SK-N-SH (cell line): Measurements from ENCODE around the gene PCDHGA1. TPM values are rescaled to one million over a fixed set of nuclear protein-coding genes. Genes with fewer than 3 reads are reported as not detected.

Source experiments
- CTCF ChIA-PET: fragments of 300-600, 350-600 bp; formaldehyde crosslinking; extraction: SDS; loops from one replicate; lab custom pipeline; 2021; lab: Yijun Ruan, JAX
- POLR2A ChIA-PET: fragments of 350-600 bp; sonication (Branson Sonifier 250); formaldehyde crosslinking; extraction: SDS; loops from one replicate; lab custom pipeline; 2020; ENCODE audit warnings: antibody characterized with exemption, inconsistent platforms; lab: Yijun Ruan, JAX
- DNase-seq: peaks from one replicate; pipeline ENCODE4 v3.0.0; 2012
- H2AFZ ChIP-seq: fragments of 200-600 bp; sonication (generic); 2 replicates; pipeline ENCODE4 v1.8.1; 2016; ENCODE audit warnings: antibody characterized with exemption, mild to moderate bottlenecking, low read depth
- H3F3A ChIP-seq: fragments of 200-600 bp; sonication (generic); replicated peaks from 2 replicates; pipeline ENCODE3; 2016; ENCODE audit warnings: antibody characterized with exemption, mild to moderate bottlenecking; ENCODE audit not compliant: insufficient read depth
- H3K27ac ChIP-seq, 2 experiments: fragments of 200-500 bp in 1 of 2; fragments of 200-600 bp in 1 of 2; sonication (Bioruptor generic) in 1 of 2; sonication (generic), shearing (Covaris generic) in 1 of 2; 2 replicates each; pipeline versions ENCODE4 v1.5.1 to v1.6.1; 2014 to 2016; ENCODE audit warnings: low read depth in 2 of 2, inconsistent platforms in 1 of 2, low read length in 1 of 2, mild to moderate bottlenecking in 1 of 2, mixed read lengths in 1 of 2
- H3K27me3 ChIP-seq: fragments of 200-600 bp; sonication (generic), shearing (Covaris generic); 2 replicates; pipeline ENCODE4 v1.6.1; 2016; ENCODE audit warnings: mixed run types; ENCODE audit not compliant: insufficient read depth
- H3K36me3 ChIP-seq, 2 experiments: fragments of 200-500 bp in 1 of 2; fragments of 200-600 bp in 1 of 2; sonication (Bioruptor generic) in 1 of 2; sonication (generic) in 1 of 2; replicated peaks in 1 of 2; 2 replicates each; pipeline versions ENCODE3 to v1.5.1; 2014 to 2016; ENCODE audit warnings: low read length in 1 of 2, mild to moderate bottlenecking in 1 of 2; ENCODE audit not compliant: insufficient read depth in 2 of 2, control insufficient read depth in 1 of 2
- H3K4me1 ChIP-seq, 2 experiments: fragments of 200-500 bp in 1 of 2; fragments of 200-600 bp in 1 of 2; sonication (Bioruptor generic) in 1 of 2; sonication (generic), shearing (Covaris generic) in 1 of 2; 2 replicates each; pipeline versions ENCODE4 v1.5.1 to v1.6.1; 2014 to 2016; ENCODE audit warnings: low read depth in 1 of 2, low read length in 1 of 2, mixed run types in 1 of 2; ENCODE audit not compliant: insufficient read depth in 2 of 2, control insufficient read depth in 1 of 2
- H3K4me2 ChIP-seq: fragments of 200-600 bp; sonication (generic), shearing (Covaris generic); 2 replicates; pipeline ENCODE4 v1.6.1; 2017; ENCODE audit warnings: mixed run types
- H3K4me3 ChIP-seq, 2 experiments: fragments of 200-500 bp in 1 of 2; fragments of 200-600 bp in 1 of 2; sonication (Bioruptor generic) in 1 of 2; sonication (generic), shearing (Covaris generic) in 1 of 2; 2 replicates each; pipeline versions ENCODE4 v1.5.1 to v1.8.1; 2014 to 2016; ENCODE audit warnings: low read depth in 2 of 2, inconsistent platforms in 1 of 2, low read length in 1 of 2, mild to moderate bottlenecking in 1 of 2, mixed read lengths in 1 of 2, moderate library complexity in 1 of 2
- H3K79me2 ChIP-seq: fragments of 200-600 bp; sonication (generic); 2 replicates; pipeline ENCODE4 v1.8.1; 2017; ENCODE audit warnings: mild to moderate bottlenecking; ENCODE audit not compliant: insufficient read depth
- H3K9ac ChIP-seq: fragments of 200-600 bp; sonication (generic); 2 replicates; pipeline ENCODE4 v1.6.1; 2017; ENCODE audit warnings: mixed run types
- H3K9me2 ChIP-seq: fragments of 200-600 bp; sonication (generic); 2 replicates; pipeline ENCODE4 v1.6.1; 2017; ENCODE audit warnings: mixed run types
- H3K9me3 ChIP-seq: fragments of 200-600 bp; sonication (generic); 2 replicates; pipeline ENCODE4 v1.6.1; 2017; ENCODE audit warnings: mixed run types, mild to moderate bottlenecking, moderate library complexity
- H4K20me1 ChIP-seq: fragments of 200-600 bp; sonication (generic); 2 replicates; pipeline ENCODE4 v1.6.1; 2017; ENCODE audit warnings: mild to moderate bottlenecking, mixed run types; ENCODE audit not compliant: insufficient read depth
- ELF1 ChIP-seq: IDR thresholded peaks from 2 replicates; pipeline ENCODE4 v1.4.0; 2012
- FOSL2 ChIP-seq: IDR thresholded peaks from 2 replicates; pipeline ENCODE4 v1.4.0; 2012; ENCODE audit warnings: low read depth, mild to moderate bottlenecking, moderate library complexity, borderline replicate concordance
- FOXM1 ChIP-seq: IDR thresholded peaks from 2 replicates; pipeline ENCODE4 v1.4.0; 2012; ENCODE audit warnings: low read depth, mild to moderate bottlenecking
- MAX ChIP-seq: IDR thresholded peaks from 2 replicates; pipeline ENCODE4 v1.4.0; 2012; ENCODE audit warnings: low read depth
- MXI1 ChIP-seq: IDR thresholded peaks from 2 replicates; pipeline ENCODE4 v1.6.1; 2012; ENCODE audit warnings: mild to moderate bottlenecking, low read depth, low read length, improper control_type of control experiment
- NFIC ChIP-seq: IDR thresholded peaks from 2 replicates; pipeline ENCODE4 v1.4.0; 2012; ENCODE audit warnings: borderline replicate concordance
- POLR2AphosphoS5 ChIP-seq: IDR thresholded peaks from 2 replicates; pipeline ENCODE4 v1.6.1; 2012; ENCODE audit warnings: low read depth, low read length
- RAD21 ChIP-seq: IDR thresholded peaks from 2 replicates; pipeline ENCODE4 v1.6.1; 2012; ENCODE audit warnings: mild to moderate bottlenecking, low read length
- SIN3A ChIP-seq: IDR thresholded peaks from 2 replicates; pipeline ENCODE4 v1.6.1; 2012; ENCODE audit warnings: low read depth, mild to moderate bottlenecking, low read length, moderate library complexity, borderline replicate concordance
- TAF1 ChIP-seq: IDR thresholded peaks from 2 replicates; pipeline ENCODE4 v1.6.1; 2012; ENCODE audit warnings: low read depth, mild to moderate bottlenecking, low read length, moderate library complexity, borderline replicate concordance
- TCF12 ChIP-seq: IDR thresholded peaks from 2 replicates; pipeline ENCODE4 v1.4.0; 2012
- YY1 ChIP-seq: IDR thresholded peaks from 2 replicates; pipeline ENCODE4 v1.4.0; 2012; ENCODE audit warnings: low read depth, mild to moderate bottlenecking
- ZBTB33 ChIP-seq: IDR thresholded peaks from 2 replicates; pipeline ENCODE4 v1.4.0; 2012; ENCODE audit warnings: low read depth, borderline replicate concordance
- WGBS: methylation state at CpG from one replicate; pipeline ENCODE4 v1.1.6; 2017; ENCODE audit warnings: low lambda C conversion rate; 5-methylcytosine and 5-hydroxymethylcytosine counted together
- polyA plus RNA-seq, 3 experiments: library from polyadenylated mRNA; depleted of rRNA; stranded (reverse); fragments of >200 nt; gene quantifications; 2 replicates each; pipeline ENCODE4 v1.2.3, GENCODE V29; 2012
- TF ChIP-seq, protein P1 (sequence below): IDR thresholded peaks from 2 replicates; pipeline ENCODE4 v1.4.0; 2012; ENCODE audit warnings: low read depth, borderline replicate concordance
- TF ChIP-seq, protein P2 (sequence below): IDR thresholded peaks from 2 replicates; pipeline ENCODE4 v1.6.1; 2012; ENCODE audit warnings: mild to moderate bottlenecking, low read depth, low read length, moderate library complexity
- TF ChIP-seq, protein P3 (sequence below): IDR thresholded peaks from 2 replicates; pipeline ENCODE4; 2012
- TF ChIP-seq, protein P4 (sequence below): fragments of 200-600 bp; sonication (generic); IDR thresholded peaks from 2 replicates; pipeline ENCODE4 v1.6.1; 2017; ENCODE audit warnings: antibody characterized with exemption, mild to moderate bottlenecking, moderate library complexity

The PCDHGA1 gene
- polyA plus RNA-seq, 1 of the 3 experiments (the other 2 are of a cell fraction): 1.2 TPM

DNA sequence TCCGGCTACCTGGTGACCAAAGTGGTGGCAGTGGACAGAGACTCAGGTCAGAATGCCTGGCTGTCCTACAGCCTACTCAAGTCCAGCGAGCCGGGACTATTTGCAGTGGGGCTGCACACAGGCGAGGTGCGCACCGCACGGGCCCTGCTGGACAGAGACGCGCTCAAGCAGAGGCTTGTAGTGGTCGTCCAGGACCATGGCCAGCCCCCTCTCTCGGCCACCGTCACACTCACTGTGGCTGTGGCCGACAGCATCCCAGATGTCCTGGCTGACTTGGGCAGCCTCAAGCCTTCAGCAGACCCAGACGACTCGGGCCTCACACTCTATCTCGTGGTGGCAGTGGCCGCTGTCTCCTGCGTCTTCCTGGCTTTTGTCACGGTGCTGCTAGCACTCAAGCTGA is 26.6 kb downstream of the PCDHGA1 start:
- no peak for TF ChIP-seq NFIC
- no peak for TF ChIP-seq SIN3A
- TF ChIP-seq, protein P1, sequence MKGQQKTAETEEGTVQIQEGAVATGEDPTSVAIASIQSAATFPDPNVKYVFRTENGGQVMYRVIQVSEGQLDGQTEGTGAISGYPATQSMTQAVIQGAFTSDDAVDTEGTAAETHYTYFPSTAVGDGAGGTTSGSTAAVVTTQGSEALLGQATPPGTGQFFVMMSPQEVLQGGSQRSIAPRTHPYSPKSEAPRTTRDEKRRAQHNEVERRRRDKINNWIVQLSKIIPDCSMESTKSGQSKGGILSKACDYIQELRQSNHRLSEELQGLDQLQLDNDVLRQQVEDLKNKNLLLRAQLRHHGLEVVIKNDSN: no peak
- TF ChIP-seq POLR2AphosphoS5: no peak
- TF ChIP-seq, protein P2, sequence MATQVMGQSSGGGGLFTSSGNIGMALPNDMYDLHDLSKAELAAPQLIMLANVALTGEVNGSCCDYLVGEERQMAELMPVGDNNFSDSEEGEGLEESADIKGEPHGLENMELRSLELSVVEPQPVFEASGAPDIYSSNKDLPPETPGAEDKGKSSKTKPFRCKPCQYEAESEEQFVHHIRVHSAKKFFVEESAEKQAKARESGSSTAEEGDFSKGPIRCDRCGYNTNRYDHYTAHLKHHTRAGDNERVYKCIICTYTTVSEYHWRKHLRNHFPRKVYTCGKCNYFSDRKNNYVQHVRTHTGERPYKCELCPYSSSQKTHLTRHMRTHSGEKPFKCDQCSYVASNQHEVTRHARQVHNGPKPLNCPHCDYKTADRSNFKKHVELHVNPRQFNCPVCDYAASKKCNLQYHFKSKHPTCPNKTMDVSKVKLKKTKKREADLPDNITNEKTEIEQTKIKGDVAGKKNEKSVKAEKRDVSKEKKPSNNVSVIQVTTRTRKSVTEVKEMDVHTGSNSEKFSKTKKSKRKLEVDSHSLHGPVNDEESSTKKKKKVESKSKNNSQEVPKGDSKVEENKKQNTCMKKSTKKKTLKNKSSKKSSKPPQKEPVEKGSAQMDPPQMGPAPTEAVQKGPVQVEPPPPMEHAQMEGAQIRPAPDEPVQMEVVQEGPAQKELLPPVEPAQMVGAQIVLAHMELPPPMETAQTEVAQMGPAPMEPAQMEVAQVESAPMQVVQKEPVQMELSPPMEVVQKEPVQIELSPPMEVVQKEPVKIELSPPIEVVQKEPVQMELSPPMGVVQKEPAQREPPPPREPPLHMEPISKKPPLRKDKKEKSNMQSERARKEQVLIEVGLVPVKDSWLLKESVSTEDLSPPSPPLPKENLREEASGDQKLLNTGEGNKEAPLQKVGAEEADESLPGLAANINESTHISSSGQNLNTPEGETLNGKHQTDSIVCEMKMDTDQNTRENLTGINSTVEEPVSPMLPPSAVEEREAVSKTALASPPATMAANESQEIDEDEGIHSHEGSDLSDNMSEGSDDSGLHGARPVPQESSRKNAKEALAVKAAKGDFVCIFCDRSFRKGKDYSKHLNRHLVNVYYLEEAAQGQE: peak; percentile 43; the same call in 1 of the 2 replicates
- TF ChIP-seq MXI1: no peak
- TF ChIP-seq, protein P3, sequence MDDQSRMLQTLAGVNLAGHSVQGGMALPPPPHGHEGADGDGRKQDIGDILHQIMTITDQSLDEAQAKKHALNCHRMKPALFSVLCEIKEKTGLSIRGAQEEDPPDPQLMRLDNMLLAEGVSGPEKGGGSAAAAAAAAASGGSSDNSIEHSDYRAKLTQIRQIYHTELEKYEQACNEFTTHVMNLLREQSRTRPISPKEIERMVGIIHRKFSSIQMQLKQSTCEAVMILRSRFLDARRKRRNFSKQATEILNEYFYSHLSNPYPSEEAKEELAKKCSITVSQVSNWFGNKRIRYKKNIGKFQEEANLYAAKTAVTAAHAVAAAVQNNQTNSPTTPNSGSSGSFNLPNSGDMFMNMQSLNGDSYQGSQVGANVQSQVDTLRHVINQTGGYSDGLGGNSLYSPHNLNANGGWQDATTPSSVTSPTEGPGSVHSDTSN: no peak
- Histone ChIP-seq H2AFZ (no peak overlapping the region), H3F3A (no peaks in the 10 kb centered on the region), H3K36me3 (no peaks in the 10 kb centered on the region), H3K9me2 (no peaks in the 10 kb centered on the region), H3K27ac (no peak overlapping the region), H3K4me1 (no peaks in the 10 kb centered on the region), H3K9me3 (no peaks in the 10 kb centered on the region; the same call in 1 of the 2 replicates), H3K4me3 (no peak overlapping the region), H3K79me2 (no peaks in the 10 kb centered on the region), H3K27me3 (no peaks in the 10 kb centered on the region), H4K20me1 (no peaks in the 10 kb centered on the region), H3K9ac (no peak overlapping the region), H3K4me2 (no peak overlapping the region)
- POLR2A ChIA-PET: no interaction called here
- 61% methylated on average over 16 of the region's 19 CpGs for WGBS
- CTCF ChIA-PET: no interaction called here
- no peak for DNase-seq

DNA sequence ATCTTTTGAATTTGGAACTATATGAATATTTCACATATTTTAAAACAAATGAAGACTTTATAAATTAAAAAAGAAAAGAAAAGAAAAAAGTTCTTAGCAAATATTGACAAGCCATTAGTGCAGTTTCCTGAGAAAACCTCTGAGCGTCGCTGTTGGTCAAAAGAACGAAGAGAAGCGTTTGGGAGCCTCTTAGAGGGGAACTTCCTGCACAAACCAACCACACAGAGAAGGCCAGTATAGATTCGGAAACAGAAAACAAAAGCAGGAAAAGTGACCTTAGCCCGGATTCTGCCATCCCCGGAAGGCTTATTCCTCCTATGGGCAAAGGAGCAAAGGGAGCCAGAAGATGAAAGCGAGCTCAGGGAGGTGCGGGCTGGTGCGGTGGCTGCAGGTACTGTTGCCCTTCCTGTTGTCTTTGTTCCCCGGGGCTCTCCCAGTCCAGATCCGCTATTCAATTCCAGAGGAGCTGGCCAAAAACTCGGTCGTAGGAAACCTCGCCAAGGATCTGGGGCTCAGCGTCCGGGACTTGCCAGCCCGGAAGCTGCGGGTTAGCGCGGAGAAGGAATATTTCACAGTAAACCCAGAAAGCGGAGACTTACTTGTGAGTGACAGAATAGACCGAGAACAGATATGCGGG is 29.6 kb downstream of the PCDHGA1 start, which contains the start of gene PCDHGB2:
Gene PCDHGB2, plus strand, starts transcription at position 205 of the 637 bp plus-strand sequence. Its CDS starts 142 bp downstream, at position 347.
- H4K20me1 ChIP-seq: no peaks in the 10 kb centered on the region
- ChIA-PET CTCF (interaction anchor here (0.6 to 1.2 kb wide), 8 partner anchors 35 to 204 kb away, joined by 3 to 14 read pairs (median 3); partner anchors contain the start of gene PCDHB16), POLR2A (interaction anchor here (0.7 kb wide), 1 partner anchor 204 kb away, joined by 3 read pairs; no protein-coding TSS in a partner anchor)
- H3F3A ChIP-seq: no peaks in the 10 kb centered on the region
- DNase-seq: peak; percentile 62
- H2AFZ ChIP-seq: peak within 1 kb of the TSS; percentile 68; the same call in 1 of the 2 replicates
- H3K4me3 ChIP-seq: peak within 1 kb of the TSS; percentile 33 to 42
- no peaks in the 10 kb centered on the region for H3K4me1 ChIP-seq
- H3K27ac ChIP-seq: peak within 1 kb of the TSS; percentile 22 to 28; a peak in 2 of 4 replicates
- H3K9me2 ChIP-seq: no peaks in the 10 kb centered on the region
- H3K9me3 ChIP-seq: no peaks in the 10 kb centered on the region; the same call in 1 of the 2 replicates
- H3K79me2 ChIP-seq: no peaks in the 10 kb centered on the region
- no peaks in the 10 kb centered on the region for H3K27me3 ChIP-seq
- H3K9ac ChIP-seq: peak within 1 kb of the TSS; percentile 39; the same call in 1 of the 2 replicates
- H3K36me3 ChIP-seq: peaks cover 0 to 4% of the 10 kb centered on the region in 2 experiments
- 0 out of 2 replicates have a peak within 1 kb of the TSS, but pooled peaks have one; percentile 33 for H3K4me2 ChIP-seq
- 44% methylated on average over 23 of the region's 24 CpGs for WGBS
- TF ChIP-seq TCF12: no peak
- TF ChIP-seq POLR2AphosphoS5: no peak
- TF ChIP-seq ZBTB33: no peak
- no peak for TF ChIP-seq MAX
- TF ChIP-seq FOSL2: no peak
- peak; percentile 65 for TF ChIP-seq RAD21
- TF ChIP-seq ELF1: no peak
- TF ChIP-seq, protein P4, sequence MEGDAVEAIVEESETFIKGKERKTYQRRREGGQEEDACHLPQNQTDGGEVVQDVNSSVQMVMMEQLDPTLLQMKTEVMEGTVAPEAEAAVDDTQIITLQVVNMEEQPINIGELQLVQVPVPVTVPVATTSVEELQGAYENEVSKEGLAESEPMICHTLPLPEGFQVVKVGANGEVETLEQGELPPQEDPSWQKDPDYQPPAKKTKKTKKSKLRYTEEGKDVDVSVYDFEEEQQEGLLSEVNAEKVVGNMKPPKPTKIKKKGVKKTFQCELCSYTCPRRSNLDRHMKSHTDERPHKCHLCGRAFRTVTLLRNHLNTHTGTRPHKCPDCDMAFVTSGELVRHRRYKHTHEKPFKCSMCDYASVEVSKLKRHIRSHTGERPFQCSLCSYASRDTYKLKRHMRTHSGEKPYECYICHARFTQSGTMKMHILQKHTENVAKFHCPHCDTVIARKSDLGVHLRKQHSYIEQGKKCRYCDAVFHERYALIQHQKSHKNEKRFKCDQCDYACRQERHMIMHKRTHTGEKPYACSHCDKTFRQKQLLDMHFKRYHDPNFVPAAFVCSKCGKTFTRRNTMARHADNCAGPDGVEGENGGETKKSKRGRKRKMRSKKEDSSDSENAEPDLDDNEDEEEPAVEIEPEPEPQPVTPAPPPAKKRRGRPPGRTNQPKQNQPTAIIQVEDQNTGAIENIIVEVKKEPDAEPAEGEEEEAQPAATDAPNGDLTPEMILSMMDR: peak; percentile 54
- no peak for TF ChIP-seq TAF1
- TF ChIP-seq FOXM1: no peak
- no peak for TF ChIP-seq YY1
